Endodermal cell (in vitro differentiated cells): Measurements from ENCODE around the gene KRTAP12-4. TPM values are rescaled to one million over a fixed set of nuclear protein-coding genes. Genes with fewer than 3 reads are reported as not detected.
A peak's percentile ranks its signal among the peaks of the same experiment; 100 is the strongest.
"Not testable (repeated sequence)": the region's sequence is repeated elsewhere in the genome, so short reads cannot be mapped to it uniquely, and the experiment has no call there.

Experiments
- DNase-seq: peaks from one replicate; pipeline ENCODE4 v3.0.0-alpha.2; 2017
- H3K27ac ChIP-seq: 2 replicates; pipeline ENCODE4 v1.5.1; 2013; ENCODE audit warnings: mild to moderate bottlenecking, low read depth, low read length, moderate library complexity
- H3K27me3 ChIP-seq: 2 replicates; pipeline ENCODE4 v1.6.1; 2013; ENCODE audit warnings: mild to moderate bottlenecking, low read length, moderate library complexity; ENCODE audit not compliant: insufficient read depth, control insufficient read depth, poor library complexity, severe bottlenecking
- H3K36me3 ChIP-seq: 2 replicates; pipeline ENCODE4 v1.7.0; 2013; ENCODE audit warnings: mild to moderate bottlenecking, low read length, moderate library complexity; ENCODE audit not compliant: control insufficient read depth, insufficient read depth
- H3K4me1 ChIP-seq: one replicate; pipeline ENCODE4 v1.7.0; 2013; ENCODE audit warnings: low read length; ENCODE audit not compliant: control insufficient read depth, insufficient read depth
- H3K4me3 ChIP-seq: 2 replicates; pipeline ENCODE4 v1.5.1; 2013; ENCODE audit warnings: mild to moderate bottlenecking, low read length, moderate library complexity
- H3K9ac ChIP-seq: 2 replicates; pipeline ENCODE4 v1.6.1; 2013; ENCODE audit warnings: mild to moderate bottlenecking, low read length, moderate library complexity; ENCODE audit not compliant: poor library complexity, severe bottlenecking; ENCODE audit errors: extremely low read depth
- H3K9me3 ChIP-seq: 2 replicates; pipeline ENCODE4 v1.6.1; 2013; ENCODE audit warnings: mild to moderate bottlenecking, low read length, moderate library complexity; ENCODE audit not compliant: control insufficient read depth
- H3K27ac Mint-ChIP-seq: 2 replicates; pipeline ENCODE4 v1.8.0; 2020; ENCODE audit warnings: mixed read lengths
- H3K27me3 Mint-ChIP-seq: 2 replicates; pipeline ENCODE4 v1.8.0; 2021; ENCODE audit warnings: mild to moderate bottlenecking, mixed read lengths; ENCODE audit not compliant: insufficient read depth
- H3K36me3 Mint-ChIP-seq: 2 replicates; pipeline ENCODE4 v1.8.0; 2020; ENCODE audit warnings: low read depth, mixed read lengths
- H3K4me1 Mint-ChIP-seq: 2 replicates; pipeline ENCODE4 v1.8.0; 2020; ENCODE audit warnings: mixed read lengths
- H3K4me3 Mint-ChIP-seq: 2 replicates; pipeline ENCODE4 v1.8.0; 2020; ENCODE audit warnings: mild to moderate bottlenecking, moderate library complexity, mixed read lengths
- H3K9me3 Mint-ChIP-seq: 2 replicates; pipeline ENCODE4 v1.8.0; 2020; ENCODE audit warnings: mild to moderate bottlenecking, mixed read lengths
- CTCF ChIP-seq: fragments of 200-600 bp; sonication (generic); conservative IDR thresholded peaks from 2 replicates; pipeline ENCODE4 v1.5.0; 2021; ENCODE audit warnings: antibody characterized with exemption, mild to moderate bottlenecking
- WGBS, 2 experiments: methylation state at CpG; one replicate each; pipeline versions ENCODE4 v1.1.5 to v1.1.7; 2013; ENCODE audit warnings: missing lambda C conversion rate in 2 of 2, mixed read lengths in 1 of 2; ENCODE audit not compliant: insufficient coverage in 1 of 2, insufficient read length in 1 of 2; 5-methylcytosine and 5-hydroxymethylcytosine counted together
- total RNA-seq, 2 donors: library from RNA; stranded (reverse); fragmentation: NEBNext Ultra II Directional in 1 of 2; extraction: Animal tissue kit (Norgen Biotek cat#: 25700) in 1 of 2; gene quantifications; 2 replicates in 1 of 2; 3 replicates in 1 of 2; pipeline ENCODE4 v1.2.1, GENCODE V29; 2021

Gene KRTAP12-4
- total RNA-seq, 2 donors from 2014 or later = not detected

DNA sequence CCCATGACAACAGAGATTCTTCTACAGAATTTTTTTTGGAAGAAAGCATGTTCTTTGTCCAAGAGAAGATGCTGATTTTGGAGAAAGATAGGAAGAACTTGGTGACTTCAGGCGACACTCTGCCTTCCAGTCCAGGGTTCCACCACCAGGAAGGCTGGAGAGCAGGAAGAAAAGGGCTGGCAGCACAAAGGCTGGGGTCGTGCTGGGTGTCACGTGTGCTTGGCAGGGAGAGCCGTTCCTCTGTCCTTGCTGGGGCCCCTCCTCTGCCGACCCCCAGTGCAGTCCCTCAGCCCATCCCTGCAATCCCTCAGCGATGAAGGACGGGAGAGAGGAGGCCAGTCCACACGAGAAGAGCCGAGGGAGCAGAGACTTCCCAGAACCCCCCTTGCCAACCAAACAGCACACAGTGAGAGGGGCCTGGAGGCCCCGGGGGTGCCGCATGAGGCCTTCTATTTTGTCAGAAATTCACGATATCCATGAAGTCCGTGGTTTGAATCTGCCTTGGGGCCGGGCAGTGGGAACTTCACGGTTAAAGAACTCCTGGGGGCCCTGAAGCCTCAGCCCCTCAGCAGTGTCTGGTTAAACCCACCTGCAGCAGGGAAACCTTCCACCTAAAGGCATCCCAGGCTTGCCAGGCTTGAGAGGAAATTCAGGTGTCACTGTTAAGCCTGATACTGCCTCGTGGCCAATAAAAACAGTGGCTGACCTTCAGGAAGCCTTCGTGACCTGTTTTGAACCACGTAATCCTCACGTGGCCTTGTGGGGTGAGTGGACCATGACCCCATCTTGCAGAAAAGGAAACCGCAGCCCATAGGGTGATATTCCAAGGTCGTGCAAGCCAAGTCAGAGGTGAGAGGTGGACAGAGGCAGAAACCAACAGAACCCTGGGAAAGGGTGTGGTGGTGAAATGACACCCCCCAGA is 45.9 kb upstream of the KRTAP12-4 start:
- H3K4me3 ChIP-seq = no peak overlapping the region
- Mint-ChIP-seq H3K4me1 (peaks cover 62% of the 10 kb centered on the region), H3K27ac (no peak overlapping the region), H3K4me3 (no peak overlapping the region), H3K36me3 (no peaks in the 10 kb centered on the region), H3K27me3 (peaks cover 42% of the 10 kb centered on the region), H3K9me3 (no peaks in the 10 kb centered on the region)
- peaks cover 14% of the 10 kb centered on the region for H3K27me3 ChIP-seq
- no peak overlapping the region for H3K27ac ChIP-seq
- no peaks in the 10 kb centered on the region for H3K36me3 ChIP-seq
- H3K9me3 ChIP-seq = no peaks in the 10 kb centered on the region
- 82 to 85% methylated on average over 12 to 21 of the region's 21 CpGs for WGBS, 2 experiments
- peak; percentile 53 for DNase-seq
- peaks cover 3% of the 10 kb centered on the region for H3K4me1 ChIP-seq
- peak; percentile 11 for TF ChIP-seq CTCF
- H3K9ac ChIP-seq = no peak overlapping the region

GRCh38 chr21:44699502-44700001 is 45.1 kb upstream of the KRTAP12-4 start:
- TF ChIP-seq CTCF = no peak
- Histone ChIP-seq H3K9ac (no peak overlapping the region), H3K9me3 (no peaks in the 10 kb centered on the region), H3K27me3 (peaks cover 11% of the 10 kb centered on the region), H3K36me3 (no peaks in the 10 kb centered on the region), H3K27ac (no peak overlapping the region), H3K4me1 (peaks cover 3% of the 10 kb centered on the region), H3K4me3 (no peak overlapping the region)
- Mint-ChIP-seq H3K4me3 (no peak overlapping the region), H3K4me1 (peaks cover 56% of the 10 kb centered on the region), H3K27me3 (peaks cover 34% of the 10 kb centered on the region), H3K27ac (peak overlapping the region; percentile 32), H3K36me3 (no peaks in the 10 kb centered on the region), H3K9me3 (no peaks in the 10 kb centered on the region)
- 86 to 90% methylated on average over 15 to 17 of the region's 17 CpGs for WGBS, 2 experiments
- peak; percentile 62 for DNase-seq

GRCh38 chr21:44697811-44698734 is 43.6 kb upstream of the KRTAP12-4 start:
- peak overlapping the region; percentile 26 for H3K4me3 Mint-ChIP-seq
- Histone ChIP-seq H3K27ac (no peak overlapping the region), H3K36me3 (no peaks in the 10 kb centered on the region), H3K4me3 (no peak overlapping the region), H3K9ac (no peak overlapping the region), H3K27me3 (no peaks in the 10 kb centered on the region), H3K9me3 (peaks cover 12% of the 10 kb centered on the region), H3K4me1 (peaks cover 3% of the 10 kb centered on the region)
- WGBS, 2 experiments = 72 to 75% methylated on average over 22 to 35 of the region's 35 CpGs
- TF ChIP-seq CTCF = peak; percentile 31
- H3K27me3 Mint-ChIP-seq = peaks cover 27% of the 10 kb centered on the region
- peak; percentile 85 for DNase-seq
- H3K27ac Mint-ChIP-seq = no peak overlapping the region
- H3K36me3 Mint-ChIP-seq = peaks cover 4% of the 10 kb centered on the region
- H3K9me3 Mint-ChIP-seq = peaks cover 9% of the 10 kb centered on the region
- H3K4me1 Mint-ChIP-seq = peaks cover 42% of the 10 kb centered on the region

DNA sequence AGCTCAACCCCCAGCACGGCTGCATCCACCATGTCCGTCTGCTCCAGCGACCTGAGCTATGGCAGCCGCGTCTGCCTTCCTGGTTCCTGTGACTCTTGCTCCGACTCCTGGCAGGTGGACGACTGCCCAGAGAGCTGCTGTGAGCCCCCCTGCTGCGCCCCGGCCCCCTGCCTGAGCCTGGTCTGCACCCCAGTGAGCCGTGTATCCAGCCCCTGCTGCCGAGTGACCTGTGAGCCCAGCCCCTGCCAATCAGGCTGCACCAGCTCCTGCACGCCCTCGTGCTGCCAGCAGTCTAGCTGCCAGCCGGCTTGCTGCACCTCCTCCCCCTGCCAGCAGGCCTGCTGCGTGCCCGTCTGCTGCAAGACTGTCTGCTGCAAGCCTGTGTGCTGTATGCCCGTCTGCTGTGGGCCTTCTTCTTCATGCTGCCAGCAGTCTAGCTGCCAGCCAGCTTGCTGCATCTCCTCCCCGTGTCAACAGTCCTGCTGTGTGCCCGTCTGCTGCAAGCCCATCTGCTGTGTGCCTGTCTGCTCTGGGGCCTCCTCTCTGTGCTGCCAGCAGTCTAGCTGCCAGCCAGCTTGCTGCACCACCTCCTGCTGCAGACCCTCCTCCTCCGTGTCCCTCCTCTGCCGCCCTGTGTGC is 42.8 kb upstream of the KRTAP12-4 start, which contains the start of gene KRTAP10-12:
KRTAP10-12 (plus strand) TSS at position 1 of the 639 bp plus-strand sequence; CDS start at position 31, 30 bp downstream.
- not testable (repeated sequence) for H3K27ac ChIP-seq, H3K36me3 ChIP-seq, H3K4me3 ChIP-seq, H3K36me3 Mint-ChIP-seq, H3K9ac ChIP-seq, H3K27me3 ChIP-seq, H3K4me1 ChIP-seq, DNase-seq, H3K27ac Mint-ChIP-seq
- H3K9me3 Mint-ChIP-seq = peaks cover 16% of the 10 kb centered on the region
- H3K4me1 Mint-ChIP-seq = peaks cover 35% of the 10 kb centered on the region
- peaks cover 23% of the 10 kb centered on the region for H3K27me3 Mint-ChIP-seq
- WGBS, 2 experiments = 83 to 85% methylated on average over 4 to 20 of the region's 21 CpGs
- H3K9me3 ChIP-seq = peaks cover 20% of the 10 kb centered on the region
- peak within 1 kb of the TSS; percentile 26 for H3K4me3 Mint-ChIP-seq
